Measurements from ENCODE around the gene NRXN3.

Gene NRXN3

GRCh38 chr14:79540394-79540793 is 1370.2 kb downstream of the NRXN3 start:
- no peak for DNase-seq (ENCODE audit: low spot score)
- no peak overlapping the region for H3K4me3 ChIP-seq
- TF ChIP-seq, protein P1, sequence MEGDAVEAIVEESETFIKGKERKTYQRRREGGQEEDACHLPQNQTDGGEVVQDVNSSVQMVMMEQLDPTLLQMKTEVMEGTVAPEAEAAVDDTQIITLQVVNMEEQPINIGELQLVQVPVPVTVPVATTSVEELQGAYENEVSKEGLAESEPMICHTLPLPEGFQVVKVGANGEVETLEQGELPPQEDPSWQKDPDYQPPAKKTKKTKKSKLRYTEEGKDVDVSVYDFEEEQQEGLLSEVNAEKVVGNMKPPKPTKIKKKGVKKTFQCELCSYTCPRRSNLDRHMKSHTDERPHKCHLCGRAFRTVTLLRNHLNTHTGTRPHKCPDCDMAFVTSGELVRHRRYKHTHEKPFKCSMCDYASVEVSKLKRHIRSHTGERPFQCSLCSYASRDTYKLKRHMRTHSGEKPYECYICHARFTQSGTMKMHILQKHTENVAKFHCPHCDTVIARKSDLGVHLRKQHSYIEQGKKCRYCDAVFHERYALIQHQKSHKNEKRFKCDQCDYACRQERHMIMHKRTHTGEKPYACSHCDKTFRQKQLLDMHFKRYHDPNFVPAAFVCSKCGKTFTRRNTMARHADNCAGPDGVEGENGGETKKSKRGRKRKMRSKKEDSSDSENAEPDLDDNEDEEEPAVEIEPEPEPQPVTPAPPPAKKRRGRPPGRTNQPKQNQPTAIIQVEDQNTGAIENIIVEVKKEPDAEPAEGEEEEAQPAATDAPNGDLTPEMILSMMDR (IDR thresholded peaks at IDR 0.05): no peak
- H3K27ac ChIP-seq: no peak overlapping the region

DNA sequence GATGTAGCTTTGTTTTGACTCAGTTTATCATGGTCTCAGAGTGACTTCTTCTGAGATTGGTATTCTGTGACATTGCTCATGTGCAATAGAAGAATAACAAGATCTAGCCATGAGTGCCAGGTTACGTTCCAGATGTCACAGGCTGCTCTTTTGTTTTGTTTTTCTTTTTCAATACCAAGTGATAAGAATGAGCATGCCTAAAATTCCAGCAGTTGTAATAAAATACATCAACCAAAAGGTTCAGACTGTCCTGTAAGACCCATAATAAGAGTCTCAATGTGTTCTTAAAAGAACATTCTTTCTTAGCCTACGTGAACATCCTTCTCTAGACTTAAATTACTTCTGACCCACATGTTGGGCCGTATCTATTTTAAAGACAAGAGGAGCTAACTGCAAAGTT is 1371.9 kb downstream of the NRXN3 start:
- TF ChIP-seq, protein P1 (IDR thresholded peaks at IDR 0.05): no peak
- peak overlapping the region; percentile 18 to 28 for H3K27ac ChIP-seq
- no peak for DNase-seq (ENCODE audit: low spot score)
- H3K4me3 ChIP-seq: no peak overlapping the region

DNA sequence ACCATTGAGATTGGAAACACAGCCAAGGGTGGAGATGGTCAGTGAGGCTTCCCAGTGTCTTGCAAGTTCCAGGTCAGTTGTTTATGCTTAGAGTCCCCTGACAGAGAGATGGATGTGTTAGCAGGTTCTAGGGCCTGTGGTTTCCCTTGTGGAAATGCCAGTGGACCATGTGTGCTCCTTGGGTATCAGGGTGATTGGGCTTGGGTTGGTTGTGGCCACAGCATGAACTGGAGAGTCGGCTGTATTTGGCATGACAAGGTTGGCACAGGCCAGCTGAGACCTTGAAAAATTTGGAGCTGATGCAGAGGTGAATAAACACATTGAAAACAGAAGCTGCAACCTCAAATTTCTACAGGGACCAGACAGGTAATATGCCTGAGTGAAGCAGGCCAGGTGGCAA is 1373.2 kb downstream of the NRXN3 start:
- TF ChIP-seq, protein P1 (IDR thresholded peaks at IDR 0.05): no peak
- peak overlapping the region in 1 of 2 donors; percentile 22 for H3K27ac ChIP-seq
- DNase-seq (ENCODE audit: low spot score): no peak
- H3K4me3 ChIP-seq: no peak overlapping the region

GRCh38 chr14:79543967-79544697 is 1374.0 kb downstream of the NRXN3 start:
- DNase-seq (ENCODE audit: low spot score): no peak
- TF ChIP-seq, protein P1 (IDR thresholded peaks at IDR 0.05): no peak
- Histone ChIP-seq H3K4me3 (no peak overlapping the region), H3K27ac (no peak overlapping the region)

DNA sequence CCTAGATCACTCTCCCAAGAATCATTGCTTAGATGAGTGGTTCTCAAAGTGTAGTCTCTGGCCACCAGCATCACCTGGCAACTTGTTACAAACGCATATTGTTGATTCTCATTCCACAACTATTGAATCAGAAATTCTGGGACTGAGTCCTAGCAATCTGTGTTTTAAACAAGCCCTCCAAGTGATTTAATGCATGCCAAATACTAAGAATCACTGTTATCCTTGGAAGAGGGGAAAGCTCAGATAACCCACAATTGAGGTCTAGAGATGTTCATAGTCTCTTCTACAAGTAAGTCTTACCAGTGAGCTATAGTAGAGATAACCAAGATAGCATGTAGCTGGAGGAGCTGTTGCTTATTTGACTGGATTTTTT is 1374.5 kb downstream of the NRXN3 start:
- DNase-seq (ENCODE audit: low spot score): no peak
- Histone ChIP-seq H3K4me3 (no peak overlapping the region), H3K27ac (no peak overlapping the region)
- TF ChIP-seq, protein P1 (IDR thresholded peaks at IDR 0.05): no peak

GRCh38 chr14:79548836-79549235 is 1378.7 kb downstream of the NRXN3 start:
- TF ChIP-seq, protein P1 (IDR thresholded peaks at IDR 0.05): no peak
- no peak overlapping the region for H3K27ac ChIP-seq
- DNase-seq (ENCODE audit: low spot score): no peak
- H3K4me3 ChIP-seq: no peak overlapping the region

DNA sequence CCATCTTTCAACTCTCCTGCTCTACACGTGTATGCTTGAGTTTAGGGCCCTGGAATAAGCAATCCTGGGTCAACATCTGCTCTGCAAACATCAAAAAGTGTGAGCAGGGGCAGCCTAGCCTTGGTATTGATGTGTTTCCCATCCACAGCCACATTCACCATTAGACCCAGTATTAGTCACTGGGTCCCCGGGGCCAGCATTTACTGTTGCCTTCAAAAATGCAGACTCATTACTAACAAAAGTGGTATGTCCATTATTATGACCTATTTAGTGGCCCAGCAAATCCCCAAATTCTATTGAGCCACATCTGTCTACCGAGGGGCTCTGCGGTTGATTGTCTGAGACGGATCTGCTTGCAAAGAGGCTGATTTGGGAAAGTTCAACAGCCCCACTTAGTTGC is 1379.3 kb downstream of the NRXN3 start:
- TF ChIP-seq, protein P1 (IDR thresholded peaks at IDR 0.05): no peak
- DNase-seq (ENCODE audit: low spot score): no peak
- H3K27ac ChIP-seq: no peak overlapping the region
- no peak overlapping the region for H3K4me3 ChIP-seq

Measured in coronary artery (tissue), 2 donors.